ENCODE measurements around the gene ZNF208. TPM values are rescaled to one million over a fixed set of nuclear protein-coding genes. Genes with fewer than 3 reads are reported as not detected.

ZNF208 gene
- total and polyA plus RNA-seq, 2 of the 8 experiments (the other 6 are each of a cell fraction or from before 2014, with no cell fraction given) = not detected

DNA sequence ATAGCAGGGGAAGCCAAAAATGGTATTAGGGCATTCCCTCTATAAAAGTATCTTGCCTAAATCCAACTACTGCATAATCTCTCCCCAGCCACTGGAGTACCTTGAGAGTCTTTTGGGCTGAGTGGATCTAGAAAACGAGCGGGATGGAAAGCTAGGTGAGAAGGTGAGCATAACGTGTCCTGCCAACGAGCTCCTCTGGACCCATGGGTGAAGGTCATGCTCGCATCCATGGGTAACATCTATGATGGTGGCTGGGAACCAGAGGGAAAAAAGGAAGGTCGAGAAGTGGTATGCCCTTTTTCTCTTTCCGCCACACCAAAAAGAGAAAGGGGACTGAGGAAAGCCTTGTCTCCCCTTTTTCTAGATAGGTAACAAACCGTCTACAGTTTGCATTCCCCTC is 63.0 kb downstream of the ZNF208 start:
- peaks cover 47 to 58% of the 10 kb centered on the region in 2 experiments for H3K9me3 ChIP-seq (ENCODE audit: insufficient read depth in 2 of 2, low read depth in 1 of 2, low read length in 1 of 2)
- DNase-seq (ENCODE audit: low read depth in 1 of 2, low spot score in 2 of 2) = peak in 1 of 2 experiments; percentile 41

More for the DNA sequence above, 63.0 kb downstream of the ZNF208 start:
- no peak overlapping the region for H3K4me2 ChIP-seq (ENCODE audit: insufficient read depth in 1 of 2, low read depth in 2 of 2, low read length in 2 of 2)
- H2BK12ac ChIP-seq (ENCODE audit: low read depth, low read length) = no peak overlapping the region
- WGBS, 2 experiments (ENCODE audit: extremely low coverage in 1 of 2, insufficient coverage in 1 of 2, insufficient read length in 1 of 2, insufficient replicate concordance in 2 of 2, low coverage in 1 of 2, low lambda C conversion rate in 2 of 2, missing lambda C conversion rate in 1 of 2) = 48% methylated on average over 7 of the region's 8 CpGs; no CpG with 5 or more reads in 1 of the 2 experiments
- FAIRE-seq = no peak
- H3K79me2 ChIP-seq (ENCODE audit: control insufficient read depth in 1 of 2, insufficient read depth in 2 of 2, low read length in 2 of 2) = no peaks in the 10 kb centered on the region
- H3K14ac ChIP-seq (ENCODE audit: insufficient read length) = no peak overlapping the region
- H3K9ac ChIP-seq (replicated peaks in 1 of 4; ENCODE audit: extremely low read depth in 1 of 4, low read depth in 3 of 4, low read length in 3 of 4) = no peak overlapping the region
- H3K23ac ChIP-seq (ENCODE audit: insufficient read length) = no peak overlapping the region
- H2BK20ac ChIP-seq (ENCODE audit: low read length) = no peak overlapping the region
- H4K5ac ChIP-seq (ENCODE audit: insufficient read length, low read depth, low read length) = no peak overlapping the region
- TF ChIP-seq E2F6 (IDR thresholded peaks at IDR 0.05) (no peak), CBX5 (IDR thresholded peaks at IDR 0.05; ENCODE audit: low read depth, low read length) (0 out of 2 replicates have a peak, but pooled peaks have one; percentile 89), TCF12 (IDR thresholded peaks at IDR 0.05; ENCODE audit: low read depth, low read length) (0 out of 2 replicates have a peak, but pooled peaks have one; percentile 11)
- H3K27ac ChIP-seq (ENCODE audit: low read depth, low read length) = no peak overlapping the region
- no peaks in the 10 kb centered on the region for H3K27me3 ChIP-seq (replicated peaks in 1 of 4; ENCODE audit: control insufficient read depth in 3 of 4, extremely low read depth in 1 of 4, insufficient read depth in 3 of 4, low read length in 3 of 4)
- H2BK5ac ChIP-seq (ENCODE audit: low read depth, low read length) = no peak overlapping the region
- no peaks in the 10 kb centered on the region for H3K79me1 ChIP-seq (ENCODE audit: low read depth, low read length)
- H3K18ac ChIP-seq (ENCODE audit: extremely low read depth, low read length) = no peak overlapping the region
- POLR2A ChIA-PET (ENCODE audit: partially characterized antibody) = no interaction called here
- no peak overlapping the region for H3K56ac ChIP-seq (replicated peaks; ENCODE audit: insufficient read length, low read depth, low read length)
- no peak overlapping the region for H2AFZ ChIP-seq (ENCODE audit: low read length)
- no peaks in the 10 kb centered on the region for H4K20me1 ChIP-seq (replicated peaks in 1 of 2; ENCODE audit: control insufficient read depth in 1 of 2, insufficient read depth in 2 of 2, low read length in 2 of 2)
- no peaks in the 10 kb centered on the region for H3K36me3 ChIP-seq (ENCODE audit: control insufficient read depth in 2 of 4, insufficient read depth in 4 of 4, low read length in 3 of 4)
- H3K4me3 ChIP-seq (ENCODE audit: extremely low read depth in 1 of 4, insufficient read depth in 2 of 4, low read depth in 3 of 4, low read length in 4 of 4) = no peak overlapping the region
- no peak overlapping the region for H2AK5ac ChIP-seq (ENCODE audit: low read depth, low read length)
- H3K4me1 ChIP-seq (replicated peaks in 1 of 4; ENCODE audit: control insufficient read depth in 3 of 4, insufficient read depth in 4 of 4, low read length in 3 of 4) = no peaks in the 10 kb centered on the region
- H4K8ac ChIP-seq (ENCODE audit: extremely low read depth, insufficient read depth, low read length) = no peak overlapping the region
- H2BK120ac ChIP-seq (replicated peaks; ENCODE audit: low read depth, low read length) = no peak overlapping the region
- no peak overlapping the region for H3K4ac ChIP-seq (replicated peaks; ENCODE audit: insufficient read length, low read depth, low read length)
- no peak overlapping the region for H4K91ac ChIP-seq (replicated peaks; ENCODE audit: insufficient read length, low read length)
- H3K23me2 ChIP-seq (ENCODE audit: low read depth, low read length) = no peaks in the 10 kb centered on the region
- H2BK15ac ChIP-seq (ENCODE audit: low read length) = no peak overlapping the region
- CTCF ChIA-PET (ENCODE audit: partially characterized antibody) = no interaction called here

Measured in H1 (cell line).